Bronchial epithelial cell (primary cell): ENCODE results near the gene IFTAP. TPM values are rescaled to one million over a fixed set of nuclear protein-coding genes. Genes with fewer than 3 reads are reported as not detected.
"Not testable (repeated sequence)": the region's sequence is repeated elsewhere in the genome, so short reads cannot be mapped to it uniquely, and the experiment has no call there.

Experiments
- DNase-seq: peaks from one replicate; pipeline ENCODE4 v3.0.0-alpha.2; 2010; ENCODE audit warnings: low read depth
- FAIRE-seq: peaks from 2 replicates; lab custom pipeline; 2011; peaks lifted over from hg19 to GRCh38; lab: Jason Lieb, UNC
- H3K27me3 ChIP-seq: 2 replicates; pipeline ENCODE4 v1.5.1; 2011; ENCODE audit warnings: low read length; ENCODE audit not compliant: control insufficient read depth, insufficient read depth
- H3K36me3 ChIP-seq: 2 replicates; pipeline ENCODE4 v1.5.1; 2011; ENCODE audit warnings: low read length; ENCODE audit not compliant: control insufficient read depth, insufficient read depth
- H3K4me3 ChIP-seq: 2 replicates; pipeline ENCODE4 v1.5.1; 2011; ENCODE audit warnings: mild to moderate bottlenecking, low read depth, low read length, control low read depth
- total RNA-seq: library from RNA; depleted of rRNA; stranded (reverse); fragments of >200 nt; gene quantifications from 2 replicates; pipeline ENCODE4 v1.2.1, GENCODE V29; 2014
- TF ChIP-seq, protein P1 (sequence below): IDR thresholded peaks from 2 replicates; pipeline ENCODE4 v1.5.1; 2011; ENCODE audit warnings: mild to moderate bottlenecking, moderate library complexity, low read length, control low read depth, inconsistent platforms; ENCODE audit not compliant: insufficient read depth, severe bottlenecking

IFTAP gene
- total RNA-seq, 1 donor from 2014 or later = 16.1 TPM

GRCh38 chr11:36672815-36673450 is 78.6 kb downstream of the IFTAP start:
- peak; percentile 47 for DNase-seq
- TF ChIP-seq, protein P1, sequence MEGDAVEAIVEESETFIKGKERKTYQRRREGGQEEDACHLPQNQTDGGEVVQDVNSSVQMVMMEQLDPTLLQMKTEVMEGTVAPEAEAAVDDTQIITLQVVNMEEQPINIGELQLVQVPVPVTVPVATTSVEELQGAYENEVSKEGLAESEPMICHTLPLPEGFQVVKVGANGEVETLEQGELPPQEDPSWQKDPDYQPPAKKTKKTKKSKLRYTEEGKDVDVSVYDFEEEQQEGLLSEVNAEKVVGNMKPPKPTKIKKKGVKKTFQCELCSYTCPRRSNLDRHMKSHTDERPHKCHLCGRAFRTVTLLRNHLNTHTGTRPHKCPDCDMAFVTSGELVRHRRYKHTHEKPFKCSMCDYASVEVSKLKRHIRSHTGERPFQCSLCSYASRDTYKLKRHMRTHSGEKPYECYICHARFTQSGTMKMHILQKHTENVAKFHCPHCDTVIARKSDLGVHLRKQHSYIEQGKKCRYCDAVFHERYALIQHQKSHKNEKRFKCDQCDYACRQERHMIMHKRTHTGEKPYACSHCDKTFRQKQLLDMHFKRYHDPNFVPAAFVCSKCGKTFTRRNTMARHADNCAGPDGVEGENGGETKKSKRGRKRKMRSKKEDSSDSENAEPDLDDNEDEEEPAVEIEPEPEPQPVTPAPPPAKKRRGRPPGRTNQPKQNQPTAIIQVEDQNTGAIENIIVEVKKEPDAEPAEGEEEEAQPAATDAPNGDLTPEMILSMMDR = peak; percentile 57
- no peaks in the 10 kb centered on the region for H3K27me3 ChIP-seq
- FAIRE-seq = no peak
- H3K4me3 ChIP-seq = no peak overlapping the region
- no peaks in the 10 kb centered on the region for H3K36me3 ChIP-seq

DNA sequence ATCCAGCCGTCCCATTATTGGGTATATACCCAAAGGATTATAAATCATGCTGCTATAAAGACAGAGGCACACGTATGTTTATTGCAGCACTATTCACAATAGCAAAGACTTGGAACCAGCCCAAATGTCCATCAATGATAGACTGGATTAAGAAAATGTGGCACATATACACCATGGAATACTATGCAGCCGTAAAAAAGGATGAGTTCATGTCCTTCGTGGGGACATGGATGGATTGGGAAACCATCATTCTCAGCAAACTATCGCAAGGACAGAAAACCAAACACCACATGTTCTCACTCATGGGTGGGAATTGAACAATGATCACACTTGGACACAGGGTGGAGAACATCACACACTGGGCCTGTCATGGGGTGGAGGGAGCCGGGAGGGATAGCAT is 85.2 kb downstream of the IFTAP start:
- DNase-seq, FAIRE-seq: not testable (repeated sequence)

DNA sequence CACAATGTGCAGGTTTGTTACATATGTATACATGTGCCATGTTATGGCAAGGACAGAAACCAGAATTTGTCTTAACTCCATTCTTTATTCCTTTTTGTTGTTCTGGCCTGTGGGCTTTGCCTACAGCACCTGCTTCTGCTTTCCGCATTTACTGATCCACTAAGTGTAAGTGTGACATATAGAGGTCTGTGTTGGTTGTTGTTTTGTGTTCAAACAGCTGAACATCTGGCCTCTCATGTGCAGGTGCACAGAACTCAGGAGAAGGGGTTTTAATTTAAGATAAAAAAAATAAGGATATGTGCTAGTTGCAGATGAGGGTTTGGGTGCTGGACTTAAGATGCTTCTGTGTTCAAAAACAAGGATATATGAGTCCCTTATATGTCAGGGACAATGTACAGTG is 89.5 kb downstream of the IFTAP start:
- no peak overlapping the region for H3K4me3 ChIP-seq
- H3K27me3 ChIP-seq = no peaks in the 10 kb centered on the region
- TF ChIP-seq, protein P1 = no peak
- no peaks in the 10 kb centered on the region for H3K36me3 ChIP-seq
- FAIRE-seq (no peak), DNase-seq (no peak)

More for the DNA sequence above, 85.2 kb downstream of the IFTAP start:
- H3K4me3 ChIP-seq, H3K36me3 ChIP-seq, H3K27me3 ChIP-seq: not testable (repeated sequence)

GRCh38 chr11:36684840-36685801 is 90.8 kb downstream of the IFTAP start:
- DNase-seq = no peak
- TF ChIP-seq, protein P1 = no peak
- H3K4me3 ChIP-seq = no peak overlapping the region
- FAIRE-seq = no peak
- H3K36me3 ChIP-seq = no peaks in the 10 kb centered on the region
- H3K27me3 ChIP-seq = no peaks in the 10 kb centered on the region

GRCh38 chr11:36688132-36688531 is 93.8 kb downstream of the IFTAP start:
- Histone ChIP-seq H3K27me3 (no peaks in the 10 kb centered on the region), H3K4me3 (no peak overlapping the region), H3K36me3 (no peaks in the 10 kb centered on the region)
- FAIRE-seq (no peak), DNase-seq (no peak)
- TF ChIP-seq, protein P1 = no peak
